Panc1 (cell line): ENCODE data around the gene GPX3.

Source experiments
- CTCF ChIP-seq: fragments of 450-650 bp; IDR thresholded peaks from 2 replicates; pipeline ENCODE4 v1.5.1; 2017; ENCODE audit warnings: mild to moderate bottlenecking
- POLR2AphosphoS5 ChIP-seq: IDR thresholded peaks from 2 replicates; pipeline ENCODE4 v1.6.1; 2012; ENCODE audit warnings: mild to moderate bottlenecking, low read depth, low read length, moderate library complexity
- TCF7L2 ChIP-seq: IDR thresholded peaks from 2 replicates; pipeline ENCODE4 v1.6.1; 2011; ENCODE audit warnings: mild to moderate bottlenecking, low read depth, low read length, inconsistent platforms
- TF ChIP-seq, protein P1 (sequence below), 2 experiments: IDR thresholded peaks; 2 replicates each; pipeline ENCODE4 v1.6.1; 2011 to 2012; ENCODE audit warnings: low read depth in 2 of 2, control low read depth in 1 of 2, low read length in 1 of 2, mild to moderate bottlenecking in 1 of 2, moderate library complexity in 1 of 2; ENCODE audit not compliant: insufficient read depth in 1 of 2

- no peak for TF ChIP-seq POLR2AphosphoS5
- TF ChIP-seq CTCF, result no peak
- TF ChIP-seq, protein P1, sequence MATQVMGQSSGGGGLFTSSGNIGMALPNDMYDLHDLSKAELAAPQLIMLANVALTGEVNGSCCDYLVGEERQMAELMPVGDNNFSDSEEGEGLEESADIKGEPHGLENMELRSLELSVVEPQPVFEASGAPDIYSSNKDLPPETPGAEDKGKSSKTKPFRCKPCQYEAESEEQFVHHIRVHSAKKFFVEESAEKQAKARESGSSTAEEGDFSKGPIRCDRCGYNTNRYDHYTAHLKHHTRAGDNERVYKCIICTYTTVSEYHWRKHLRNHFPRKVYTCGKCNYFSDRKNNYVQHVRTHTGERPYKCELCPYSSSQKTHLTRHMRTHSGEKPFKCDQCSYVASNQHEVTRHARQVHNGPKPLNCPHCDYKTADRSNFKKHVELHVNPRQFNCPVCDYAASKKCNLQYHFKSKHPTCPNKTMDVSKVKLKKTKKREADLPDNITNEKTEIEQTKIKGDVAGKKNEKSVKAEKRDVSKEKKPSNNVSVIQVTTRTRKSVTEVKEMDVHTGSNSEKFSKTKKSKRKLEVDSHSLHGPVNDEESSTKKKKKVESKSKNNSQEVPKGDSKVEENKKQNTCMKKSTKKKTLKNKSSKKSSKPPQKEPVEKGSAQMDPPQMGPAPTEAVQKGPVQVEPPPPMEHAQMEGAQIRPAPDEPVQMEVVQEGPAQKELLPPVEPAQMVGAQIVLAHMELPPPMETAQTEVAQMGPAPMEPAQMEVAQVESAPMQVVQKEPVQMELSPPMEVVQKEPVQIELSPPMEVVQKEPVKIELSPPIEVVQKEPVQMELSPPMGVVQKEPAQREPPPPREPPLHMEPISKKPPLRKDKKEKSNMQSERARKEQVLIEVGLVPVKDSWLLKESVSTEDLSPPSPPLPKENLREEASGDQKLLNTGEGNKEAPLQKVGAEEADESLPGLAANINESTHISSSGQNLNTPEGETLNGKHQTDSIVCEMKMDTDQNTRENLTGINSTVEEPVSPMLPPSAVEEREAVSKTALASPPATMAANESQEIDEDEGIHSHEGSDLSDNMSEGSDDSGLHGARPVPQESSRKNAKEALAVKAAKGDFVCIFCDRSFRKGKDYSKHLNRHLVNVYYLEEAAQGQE (IDR thresholded peaks at IDR 0.05; ENCODE audit: insufficient read depth in 1 of 2, low read depth in 2 of 2, low read length in 1 of 2), result no peak
- no peak for TF ChIP-seq TCF7L2
These were observed 51.6 kb downstream of the GPX3 start for GRCh38 chr5:151071848-151072629.
